ENCODE data around the gene C2orf81. TPM values are rescaled to one million over a fixed set of nuclear protein-coding genes. Genes with fewer than 3 reads are reported as not detected.

Gene C2orf81
- total RNA-seq, 8 experiments from 2014 or later, result 1.6 to 5.8 (median 2.7) TPM

DNA sequence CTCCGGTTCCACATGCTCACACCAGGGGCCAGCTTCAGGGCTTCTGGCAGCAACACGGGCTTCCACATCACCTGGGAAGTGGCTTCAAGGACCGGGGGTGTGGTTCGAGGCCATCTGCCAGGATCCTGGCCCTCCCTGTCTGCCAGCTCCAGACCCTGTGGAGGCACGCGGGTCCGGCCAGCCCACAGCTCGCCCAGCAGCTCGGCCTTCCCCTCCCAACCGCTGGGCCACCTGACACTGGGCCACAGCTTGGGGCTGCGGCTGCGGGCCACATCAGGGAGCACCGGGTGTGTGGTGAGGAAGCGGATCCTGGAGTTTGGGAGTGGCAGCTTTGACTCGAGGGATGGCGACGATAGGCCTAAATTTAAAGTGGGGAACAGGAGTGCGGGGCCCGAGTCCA is 7.0 kb downstream of the C2orf81 start:
- in situ Hi-C loops (cut with MboI; ENCODE audit: low pct_unique_long_range_greater_than_20kb in 2 of 9, low sequenced_read_pairs in 9 of 9, unreplicated experiment in 9 of 9), result no loop called here
- H3K4me3 ChIP-seq, result no peak overlapping the region
- no peak overlapping the region for H3K27ac ChIP-seq
- peaks cover 0 to 6% of the 10 kb centered on the region in 2 donors for H3K4me1 ChIP-seq (replicated peaks in 1 of 2)
- WGBS, 10 experiments, result 20 to 100% (median 92%) methylated on average over 1 to 12 of the region's 19 CpGs; no CpG with 5 or more reads in 5 of the 10 experiments
- ATAC-seq (replicated peaks in 6 of 8), result peak in 3 of 8 experiments; percentile 29 to 46 (median 38)

DNA sequence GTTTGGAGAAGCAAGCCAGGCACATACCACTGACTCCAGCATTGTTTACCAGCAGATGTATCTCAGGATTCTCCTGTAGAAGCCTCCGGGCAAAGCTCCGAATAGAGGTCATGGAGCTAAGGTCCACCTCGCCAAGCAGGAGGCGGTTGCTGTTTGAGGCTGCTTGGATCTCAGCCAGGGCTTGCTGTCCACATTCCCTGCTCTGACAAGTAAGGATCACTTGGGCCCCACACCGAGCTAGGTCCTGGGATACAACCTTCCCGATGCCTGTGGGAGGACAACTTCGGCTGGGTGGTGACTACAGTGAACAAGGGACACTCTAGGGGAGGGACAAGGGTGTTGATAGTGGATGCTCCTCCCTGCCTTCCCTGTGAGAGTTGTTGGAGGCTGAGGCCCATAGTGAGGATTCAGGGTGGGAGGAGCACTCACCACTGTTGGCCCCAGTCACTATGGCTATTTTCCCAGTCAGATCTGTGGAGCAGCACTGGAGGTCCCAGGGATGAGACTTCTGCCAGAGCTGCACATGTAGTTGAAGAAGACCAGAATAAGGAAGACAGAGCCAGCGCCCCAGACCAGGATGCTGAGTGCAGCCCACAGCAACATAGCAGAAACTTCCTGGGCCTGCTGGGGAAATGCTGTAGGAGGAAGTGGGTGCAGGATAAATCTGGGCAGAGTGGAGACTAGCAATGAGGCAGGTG is 8.3 kb downstream of the C2orf81 start:
- 57 to 100% (median 82%) methylated on average over 1 to 7 of the region's 8 CpGs; no CpG with 5 or more reads in 2 of the 10 experiments for WGBS, 10 experiments
- peaks cover 0 to 6% of the 10 kb centered on the region in 2 donors for H3K4me1 ChIP-seq (replicated peaks in 1 of 2)
- H3K27ac ChIP-seq, result no peak overlapping the region
- in situ Hi-C loops (cut with MboI; ENCODE audit: low pct_unique_long_range_greater_than_20kb in 2 of 9, low sequenced_read_pairs in 9 of 9, unreplicated experiment in 9 of 9), result no loop called here
- H3K4me3 ChIP-seq, result no peak overlapping the region
- peak in 1 of 8 experiments; percentile 39 for ATAC-seq (replicated peaks in 6 of 8)

DNA sequence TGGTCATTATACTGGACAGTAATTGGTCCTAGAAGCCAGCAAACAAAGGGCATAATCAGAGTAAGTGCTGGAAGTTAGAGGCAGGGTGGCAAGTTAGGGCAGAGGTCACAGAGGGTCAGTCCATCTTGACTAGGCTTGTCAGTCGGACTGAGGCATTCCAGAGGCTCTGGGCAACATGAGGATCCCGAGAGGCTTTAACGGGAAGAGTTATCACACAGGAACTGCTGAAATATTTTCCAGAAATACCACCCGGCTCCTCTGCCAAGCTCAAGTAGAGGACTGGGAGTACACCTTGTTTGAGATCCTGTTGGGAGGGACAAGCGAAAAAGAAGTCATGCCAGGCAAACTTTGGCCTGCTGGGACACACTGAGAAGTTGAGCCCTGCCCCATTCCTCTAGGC is 13.7 kb downstream of the C2orf81 start:
- Histone ChIP-seq H3K4me3 (no peak overlapping the region), H3K27ac (no peak overlapping the region), H3K4me1 (replicated peaks in 1 of 2) (peaks cover 2 to 5% of the 10 kb centered on the region in 2 donors)
- in situ Hi-C loops (cut with MboI; ENCODE audit: low pct_unique_long_range_greater_than_20kb in 2 of 9, low sequenced_read_pairs in 9 of 9, unreplicated experiment in 9 of 9), result no loop called here
- WGBS, 10 experiments, result 50 to 92% (median 61%) methylated on average over 1 to 5 of the region's 5 CpGs; no CpG with 5 or more reads in 5 of the 10 experiments
- ATAC-seq (replicated peaks in 6 of 8), result no peak

DNA sequence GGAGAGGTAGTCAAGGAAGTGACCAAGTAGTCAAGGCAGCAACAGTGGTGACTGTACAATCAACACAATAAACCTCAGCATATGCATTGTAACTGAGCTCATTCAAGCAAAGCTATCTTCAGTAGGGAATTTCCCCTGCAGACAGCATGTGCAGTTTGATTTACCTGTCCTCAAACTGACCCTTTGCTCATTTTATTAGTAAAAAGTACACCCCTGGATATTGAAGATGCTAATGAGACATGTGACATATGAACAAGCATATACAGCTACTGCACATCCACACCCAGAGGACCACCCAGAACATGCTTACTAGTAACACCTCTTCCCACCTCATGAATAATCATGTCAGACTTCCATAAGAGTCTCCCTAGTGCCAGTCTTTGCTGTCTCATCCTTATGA is 15.4 kb downstream of the C2orf81 start:
- peak; percentile 58 to 97 (median 79) for ATAC-seq (replicated peaks in 6 of 8)

DNA sequence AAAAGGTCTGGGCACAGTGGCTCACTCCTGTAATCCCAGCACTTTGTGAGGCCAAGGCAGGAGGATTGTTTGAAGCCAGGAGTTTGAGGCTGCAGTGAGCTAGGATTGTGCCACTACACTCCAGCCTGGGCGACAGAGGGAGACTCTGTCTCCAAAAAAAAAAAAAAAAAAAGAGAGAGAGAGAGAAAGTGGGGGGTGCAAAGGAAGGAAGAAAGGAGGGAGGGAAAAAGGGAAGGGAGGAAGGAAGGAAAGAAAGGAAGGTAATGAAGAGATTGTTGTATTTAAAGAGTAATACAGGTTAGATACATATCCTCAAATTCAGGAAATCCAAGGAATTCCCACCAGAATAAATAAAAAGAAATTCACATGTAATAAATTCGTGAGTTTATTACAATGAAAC is 19.5 kb downstream of the C2orf81 start:
- in situ Hi-C loops (cut with MboI; ENCODE audit: low pct_unique_long_range_greater_than_20kb in 2 of 9, low sequenced_read_pairs in 9 of 9, unreplicated experiment in 9 of 9), result no loop called here

More for the DNA sequence above, 15.4 kb downstream of the C2orf81 start:
- Histone ChIP-seq H3K4me1 (replicated peaks in 1 of 2) (peaks cover 2 to 5% of the 10 kb centered on the region in 2 donors), H3K27ac (no peak overlapping the region), H3K4me3 (no peak overlapping the region)
- in situ Hi-C loops (cut with MboI; ENCODE audit: low pct_unique_long_range_greater_than_20kb in 2 of 9, low sequenced_read_pairs in 9 of 9, unreplicated experiment in 9 of 9), result no loop called here

DNA sequence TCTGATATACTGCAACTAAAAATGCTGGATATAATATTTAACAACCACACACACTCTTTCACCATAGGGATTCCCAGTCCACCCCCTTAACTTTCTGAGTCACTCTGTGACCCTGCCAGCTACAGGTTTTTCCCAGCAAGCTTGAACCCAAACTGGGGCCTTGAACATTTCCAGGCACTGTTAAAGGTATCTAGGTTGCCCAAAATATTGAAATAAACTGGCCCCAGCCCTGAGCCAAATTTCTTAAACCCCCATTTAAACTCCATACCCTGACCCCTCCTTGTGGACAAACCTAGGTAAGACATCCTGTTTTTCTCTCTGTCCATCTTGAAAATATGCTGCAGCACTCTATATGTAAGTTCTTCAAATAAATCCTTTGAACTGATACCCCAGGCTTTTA is 21.6 kb downstream of the C2orf81 start:
- in situ Hi-C loops (cut with MboI; ENCODE audit: low pct_unique_long_range_greater_than_20kb in 2 of 9, low sequenced_read_pairs in 9 of 9, unreplicated experiment in 9 of 9), result no loop called here
- H3K4me3 ChIP-seq, result no peak overlapping the region
- peaks cover 0 to 9% of the 10 kb centered on the region in 2 donors for H3K4me1 ChIP-seq (replicated peaks in 1 of 2)
- ATAC-seq (replicated peaks in 6 of 8), result peak in 3 of 8 experiments; percentile 48 to 70 (median 64)
- H3K27ac ChIP-seq, result no peak overlapping the region

More for the DNA sequence above, 19.5 kb downstream of the C2orf81 start:
- peaks cover 2 to 5% of the 10 kb centered on the region in 2 donors for H3K4me1 ChIP-seq (replicated peaks in 1 of 2)
- no peak overlapping the region for H3K4me3 ChIP-seq
- H3K27ac ChIP-seq, result no peak overlapping the region
- 18 to 100% (median 42%) methylated on average over 1 to 2 of the region's 2 CpGs for WGBS, 10 experiments
- no peak for ATAC-seq (replicated peaks in 6 of 8)

DNA sequence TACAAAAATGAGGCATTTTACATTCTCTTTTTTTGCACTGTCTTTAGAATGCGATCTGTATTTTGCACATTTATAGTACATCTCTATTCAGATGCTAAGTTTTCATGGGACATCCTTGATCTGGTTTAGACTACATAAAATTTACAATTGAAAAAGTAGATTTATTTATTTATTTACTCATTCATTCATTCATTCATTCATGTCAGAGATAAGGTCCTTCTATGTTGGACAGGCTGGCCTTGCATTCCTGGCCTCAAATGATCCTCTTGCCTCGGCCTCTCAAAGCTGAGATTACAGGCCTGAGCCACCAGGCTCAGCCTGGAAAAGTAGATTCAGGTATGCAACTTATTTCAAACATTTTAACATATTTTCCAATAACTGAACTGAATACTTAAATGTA is 25.3 kb downstream of the C2orf81 start:
- in situ Hi-C loops (cut with MboI; ENCODE audit: low pct_unique_long_range_greater_than_20kb in 2 of 9, low sequenced_read_pairs in 9 of 9, unreplicated experiment in 9 of 9), result no loop called here
- WGBS, 10 experiments, result 50 to 100% (median 85%) methylated on average over 1 to 2 of the region's 2 CpGs
- no peak for ATAC-seq (replicated peaks in 6 of 8)
- peaks cover 0 to 10% of the 10 kb centered on the region in 2 donors for H3K4me1 ChIP-seq (replicated peaks in 1 of 2)
- H3K27ac ChIP-seq, result no peak overlapping the region
- H3K4me3 ChIP-seq, result no peak overlapping the region

DNA sequence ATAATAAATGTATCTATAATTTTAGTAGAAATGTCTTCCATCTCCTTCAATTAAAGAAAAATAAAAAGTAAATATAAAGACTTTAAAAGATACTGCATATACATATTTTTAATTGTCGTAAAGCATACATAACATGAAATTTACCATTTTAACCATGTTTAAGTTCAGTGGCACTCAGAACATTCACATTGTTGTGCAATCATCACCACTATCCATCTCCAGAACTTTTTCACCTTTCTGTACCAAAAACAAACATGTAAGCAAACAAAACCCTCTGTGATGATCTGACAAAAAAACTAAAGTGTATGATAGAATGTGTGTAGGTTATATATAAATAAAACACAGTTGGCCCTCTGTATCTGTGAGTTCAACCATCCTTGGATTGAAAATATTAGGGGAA is 27.9 kb downstream of the C2orf81 start:
- Histone ChIP-seq H3K27ac (no peak overlapping the region), H3K4me1 (replicated peaks in 1 of 2) (peaks cover 3 to 27% of the 10 kb centered on the region in 2 donors), H3K4me3 (no peak overlapping the region)
- in situ Hi-C loops (cut with MboI; ENCODE audit: low pct_unique_long_range_greater_than_20kb in 2 of 9, low sequenced_read_pairs in 9 of 9, unreplicated experiment in 9 of 9), result no loop called here
- 88 to 100% (median 100%) methylated on average over 1 of the region's 1 CpG; no CpG with 5 or more reads in 2 of the 10 experiments for WGBS, 10 experiments
- no peak for ATAC-seq (replicated peaks in 6 of 8)

DNA sequence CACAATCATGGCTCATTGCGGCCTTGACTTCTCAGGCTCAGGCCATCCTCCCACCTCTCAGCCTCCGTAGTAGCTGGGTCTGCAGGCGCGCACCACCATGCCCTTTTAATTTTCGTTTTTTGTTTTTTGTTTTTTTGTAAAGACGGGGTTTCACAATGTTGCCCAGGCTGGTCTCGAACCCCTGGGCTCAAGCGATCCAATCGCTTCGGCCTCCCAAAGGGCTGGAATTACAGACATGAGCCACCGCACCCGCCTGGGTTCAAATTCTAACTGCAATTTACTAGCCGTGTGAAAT is 29.0 kb downstream of the C2orf81 start:
- ATAC-seq (replicated peaks in 6 of 8), result no peak
- H3K4me1 ChIP-seq (replicated peaks in 1 of 2), result peaks cover 3 to 27% of the 10 kb centered on the region in 2 donors
- H3K27ac ChIP-seq, result no peak overlapping the region
- in situ Hi-C loops (cut with MboI; ENCODE audit: low pct_unique_long_range_greater_than_20kb in 2 of 9, low sequenced_read_pairs in 9 of 9, unreplicated experiment in 9 of 9), result no loop called here
- 20 to 100% (median 71%) methylated on average over 1 to 13 of the region's 13 CpGs; no CpG with 5 or more reads in 1 of the 10 experiments for WGBS, 10 experiments
- no peak overlapping the region for H3K4me3 ChIP-seq

DNA sequence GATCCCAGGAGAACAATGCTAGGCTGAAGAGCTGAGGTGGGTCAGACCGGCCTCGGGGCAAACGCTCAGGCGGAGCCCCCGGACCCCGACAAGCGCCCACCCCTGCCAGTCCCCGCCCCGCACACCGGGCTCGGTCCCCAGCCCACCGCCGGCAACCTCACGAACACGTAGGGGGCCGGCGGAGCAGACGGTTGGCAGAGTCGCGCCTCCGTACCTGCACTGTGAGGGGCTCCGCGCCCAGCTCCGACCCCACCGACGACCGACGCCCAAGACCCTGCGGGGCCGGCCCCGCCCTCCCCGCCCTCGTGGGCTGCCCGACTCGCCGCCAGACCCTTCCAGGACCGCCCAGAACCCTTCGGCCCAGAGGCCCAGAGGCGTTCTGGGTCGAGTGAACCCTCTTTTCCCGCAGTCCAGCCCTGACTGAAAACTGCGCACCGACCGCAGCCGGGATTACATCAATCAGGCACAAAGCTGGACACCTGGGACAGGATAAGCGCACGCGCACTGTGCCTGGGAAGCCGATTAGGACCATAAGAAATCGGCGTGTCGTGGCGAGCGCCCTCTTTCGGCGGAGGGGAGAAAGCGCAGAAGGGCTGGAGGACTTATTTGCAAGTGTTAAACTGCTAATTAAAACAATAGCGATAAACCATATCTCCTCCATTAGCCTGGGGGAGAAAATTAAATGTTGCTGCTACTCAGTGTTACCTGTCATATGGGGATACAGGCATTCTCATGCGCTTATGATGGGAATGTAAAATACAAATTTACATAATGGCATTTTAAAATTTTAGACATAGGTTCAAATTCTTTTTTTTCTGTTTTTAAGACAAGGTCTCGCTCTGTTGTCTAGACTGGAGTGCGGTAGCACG is 29.6 kb downstream of the C2orf81 start:
- Histone ChIP-seq H3K27ac (peak overlapping the region; percentile 94 to 98), H3K4me1 (replicated peaks in 1 of 2) (peaks cover 3 to 28% of the 10 kb centered on the region in 2 donors), H3K4me3 (peak overlapping the region; percentile 81 to 99 (median 93))
- peak; percentile 80 to 87 (median 83) for ATAC-seq (replicated peaks in 6 of 8)
- 0 to 42% (median 7%) methylated on average over 2 to 14 of the region's 62 CpGs; no CpG with 5 or more reads in 1 of the 10 experiments for WGBS, 10 experiments
- in situ Hi-C loops (cut with MboI; ENCODE audit: low pct_unique_long_range_greater_than_20kb in 2 of 9, low sequenced_read_pairs in 9 of 9, unreplicated experiment in 9 of 9), result no loop called here

DNA sequence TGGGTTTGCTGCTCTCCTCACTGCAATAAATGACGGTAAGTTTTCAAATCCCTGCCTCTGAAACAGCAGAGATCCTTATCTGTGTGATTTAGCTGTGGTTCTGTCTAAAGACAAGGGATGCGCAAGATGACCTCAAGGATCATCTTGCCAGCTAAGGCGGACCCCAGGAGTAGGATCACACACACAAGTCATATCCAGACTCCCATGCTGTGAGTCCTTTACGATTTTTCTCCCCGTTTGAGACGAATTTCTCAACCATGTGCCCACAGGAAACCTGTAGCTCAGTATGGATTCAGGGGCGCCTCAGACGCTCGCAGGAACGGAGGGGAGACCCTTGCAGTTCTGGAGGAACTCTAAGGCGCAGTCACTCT is 30.2 kb downstream of the C2orf81 start:
- peak in 3 of 8 experiments; percentile 42 to 64 (median 48) for ATAC-seq (replicated peaks in 6 of 8)
- H3K4me1 ChIP-seq (replicated peaks in 1 of 2), result peaks cover 3 to 34% of the 10 kb centered on the region in 2 donors
- in situ Hi-C loops (cut with MboI; ENCODE audit: low pct_unique_long_range_greater_than_20kb in 2 of 9, low sequenced_read_pairs in 9 of 9, unreplicated experiment in 9 of 9), result no loop called here
- peak overlapping the region; percentile 81 to 99 (median 93) for H3K4me3 ChIP-seq
- peak overlapping the region; percentile 94 to 98 for H3K27ac ChIP-seq
- WGBS, 10 experiments, result 0 to 2% (median 0%) methylated on average over 1 to 6 of the region's 11 CpGs; no CpG with 5 or more reads in 3 of the 10 experiments

DNA sequence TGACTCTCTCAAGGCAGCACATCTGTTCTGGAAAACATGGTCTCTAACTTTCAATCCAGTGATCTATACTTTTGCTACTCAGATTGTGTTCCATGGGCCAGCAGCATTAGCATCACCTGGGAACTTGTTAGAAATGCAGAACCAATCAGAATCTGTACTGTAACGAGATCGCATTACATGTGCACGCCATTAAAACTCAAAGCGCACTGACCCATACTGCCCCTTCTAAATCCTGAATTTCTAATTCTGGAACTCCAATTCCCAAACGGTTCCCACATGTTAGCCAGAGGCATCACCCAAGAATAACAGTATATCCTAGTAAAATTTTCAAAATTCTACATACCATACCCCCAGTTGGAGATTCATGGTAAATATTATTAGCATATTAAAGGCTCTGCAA is 30.8 kb downstream of the C2orf81 start:
- H3K27ac ChIP-seq, result no peak overlapping the region
- ATAC-seq (replicated peaks in 6 of 8), result peak in 1 of 8 experiments; percentile 54

DNA sequence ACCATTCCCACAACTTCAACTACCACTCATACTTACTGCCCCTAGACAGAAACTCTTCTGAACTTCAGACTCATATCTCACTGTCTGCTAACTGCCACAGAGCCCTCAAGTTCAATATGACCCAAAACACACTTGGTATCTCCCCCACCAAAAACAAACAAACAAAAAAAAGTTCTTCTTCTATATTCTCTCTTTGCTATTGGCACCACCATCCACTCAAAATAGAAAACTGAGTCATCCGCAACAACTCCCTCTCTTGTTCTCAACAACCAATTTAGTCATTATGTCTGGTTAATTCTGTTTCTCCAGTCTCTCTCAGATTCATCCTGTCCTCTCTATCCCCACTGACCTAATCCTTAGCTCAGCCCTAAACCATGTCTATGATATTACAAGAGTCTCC is 34.1 kb downstream of the C2orf81 start:
- peak in 1 of 8 experiments; percentile 13 for ATAC-seq (replicated peaks in 6 of 8)
- in situ Hi-C loops (cut with MboI; ENCODE audit: low pct_unique_long_range_greater_than_20kb in 2 of 9, low sequenced_read_pairs in 9 of 9, unreplicated experiment in 9 of 9), result no loop called here
- H3K4me3 ChIP-seq, result no peak overlapping the region
- H3K27ac ChIP-seq, result no peak overlapping the region
- 43 to 100% (median 100%) methylated on average over 1 of the region's 1 CpG; no CpG with 5 or more reads in 3 of the 10 experiments for WGBS, 10 experiments
- H3K4me1 ChIP-seq (replicated peaks in 1 of 2), result peaks cover 16 to 40% of the 10 kb centered on the region in 2 donors

More for the DNA sequence above, 30.8 kb downstream of the C2orf81 start:
- WGBS, 10 experiments, result 0 to 59% (median 20%) methylated on average over 1 to 5 of the region's 5 CpGs; no CpG with 5 or more reads in 4 of the 10 experiments
- Histone ChIP-seq H3K4me3 (peak overlapping the region; percentile 81 to 99 (median 93)), H3K4me1 (replicated peaks in 1 of 2) (peaks cover 7 to 40% of the 10 kb centered on the region in 2 donors)
- in situ Hi-C loops (cut with MboI; ENCODE audit: low pct_unique_long_range_greater_than_20kb in 2 of 9, low sequenced_read_pairs in 9 of 9, unreplicated experiment in 9 of 9), result no loop called here
